GM12892 (cell line): ENCODE measurements around the gene MYH14.

Experiments used
- POLR2A ChIP-seq: IDR thresholded peaks from 2 replicates; pipeline ENCODE4 v1.6.1; 2011; ENCODE audit warnings: low read depth, low read length, control low read depth
- TAF1 ChIP-seq: IDR thresholded peaks from 2 replicates; pipeline ENCODE4 v1.6.1; 2011; ENCODE audit warnings: low read depth, mild to moderate bottlenecking, control low read depth, low read length, borderline replicate concordance

- TF ChIP-seq POLR2A (no peak), TAF1 (no peak)
Measured at GRCh38 chr19:50257141-50257540, 53.7 kb downstream of the MYH14 start.
